Neural progenitor cell (in vitro differentiated cells): ENCODE data around the gene STAT3.
"Not testable (repeated sequence)": the region's sequence is repeated elsewhere in the genome, so short reads cannot be mapped to it uniquely, and the experiment has no call there.

Experiments
- EZH2 ChIP-seq: fragments of 200-600 bp; sonication (generic); IDR thresholded peaks from 2 replicates; pipeline ENCODE4 v1.6.1; 2017; ENCODE audit warnings: antibody characterized with exemption, mild to moderate bottlenecking, moderate library complexity
- EZH2phosphoT487 ChIP-seq: fragments of 200-600 bp; sonication (generic); IDR thresholded peaks from 2 replicates; pipeline ENCODE4 v1.6.1; 2017; ENCODE audit warnings: antibody characterized with exemption
- TF ChIP-seq, protein P1 (sequence below): fragments of 200-600 bp; sonication (generic); IDR thresholded peaks from 2 replicates; pipeline ENCODE4 v1.5.1; 2017; ENCODE audit warnings: antibody characterized with exemption, mild to moderate bottlenecking

DNA sequence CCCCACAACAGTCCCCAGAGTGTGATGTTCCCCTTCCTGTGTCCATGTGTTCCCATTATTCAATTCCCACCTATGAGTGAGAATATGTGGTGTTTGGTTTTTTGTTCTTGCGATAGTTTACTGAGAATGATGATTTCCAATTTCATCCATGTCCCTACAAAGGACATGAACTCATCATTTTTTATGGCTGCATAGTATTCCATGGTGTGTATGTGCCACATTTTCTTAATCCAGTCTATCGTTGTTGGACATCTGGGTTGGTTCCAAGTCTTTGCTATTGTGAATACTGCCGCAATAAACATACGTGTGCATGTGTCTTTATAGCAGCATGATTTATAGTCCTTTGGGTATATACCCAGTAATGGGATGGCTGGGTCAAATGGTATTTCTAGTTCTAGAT, 123.9 kb downstream of the STAT3 start:
- TF ChIP-seq EZH2phosphoT487, EZH2: not testable (repeated sequence)
- TF ChIP-seq, protein P1, sequence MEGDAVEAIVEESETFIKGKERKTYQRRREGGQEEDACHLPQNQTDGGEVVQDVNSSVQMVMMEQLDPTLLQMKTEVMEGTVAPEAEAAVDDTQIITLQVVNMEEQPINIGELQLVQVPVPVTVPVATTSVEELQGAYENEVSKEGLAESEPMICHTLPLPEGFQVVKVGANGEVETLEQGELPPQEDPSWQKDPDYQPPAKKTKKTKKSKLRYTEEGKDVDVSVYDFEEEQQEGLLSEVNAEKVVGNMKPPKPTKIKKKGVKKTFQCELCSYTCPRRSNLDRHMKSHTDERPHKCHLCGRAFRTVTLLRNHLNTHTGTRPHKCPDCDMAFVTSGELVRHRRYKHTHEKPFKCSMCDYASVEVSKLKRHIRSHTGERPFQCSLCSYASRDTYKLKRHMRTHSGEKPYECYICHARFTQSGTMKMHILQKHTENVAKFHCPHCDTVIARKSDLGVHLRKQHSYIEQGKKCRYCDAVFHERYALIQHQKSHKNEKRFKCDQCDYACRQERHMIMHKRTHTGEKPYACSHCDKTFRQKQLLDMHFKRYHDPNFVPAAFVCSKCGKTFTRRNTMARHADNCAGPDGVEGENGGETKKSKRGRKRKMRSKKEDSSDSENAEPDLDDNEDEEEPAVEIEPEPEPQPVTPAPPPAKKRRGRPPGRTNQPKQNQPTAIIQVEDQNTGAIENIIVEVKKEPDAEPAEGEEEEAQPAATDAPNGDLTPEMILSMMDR, result not testable (repeated sequence)
